SJSA1 (cell line): Measurements from ENCODE around the gene GOLGA5. TPM values are rescaled to one million over a fixed set of nuclear protein-coding genes. Genes with fewer than 3 reads are reported as not detected.
"Not testable (repeated sequence)": the region's sequence is repeated elsewhere in the genome, so short reads cannot be mapped to it uniquely, and the experiment has no call there.

Experiments
- DNase-seq, 2 experiments: peaks; one replicate each; pipeline ENCODE4 v3.0.0-alpha.2; 2015 to 2020; ENCODE audit warnings: low spot score in 2 of 2, low read depth in 1 of 2
- H3K27ac ChIP-seq: fragments of 250-450 bp; sonication (Bioruptor Pico); 2 replicates; pipeline ENCODE4 v1.5.1; 2020; ENCODE audit warnings: mild to moderate bottlenecking, moderate library complexity
- H3K27me3 ChIP-seq: fragments of 250-450 bp; sonication (Bioruptor Pico); replicated peaks from 2 replicates; pipeline ENCODE4 v1.5.1; 2020; ENCODE audit warnings: mild to moderate bottlenecking, moderate library complexity
- H3K36me3 ChIP-seq: fragments of 250-450 bp; sonication (Bioruptor Pico); 2 replicates; pipeline ENCODE4 v1.5.1; 2020; ENCODE audit warnings: mild to moderate bottlenecking
- H3K4me1 ChIP-seq: fragments of 250-450 bp; sonication (Bioruptor Pico); replicated peaks from 2 replicates; pipeline ENCODE4 v1.6.1; 2021; ENCODE audit warnings: mild to moderate bottlenecking
- H3K4me3 ChIP-seq: fragments of 250-450 bp; sonication (Bioruptor Pico); 2 replicates; pipeline ENCODE4 v1.5.1; 2020; ENCODE audit warnings: mild to moderate bottlenecking
- H3K9me3 ChIP-seq: fragments of 250-450 bp; sonication (Bioruptor Pico); replicated peaks from 2 replicates; pipeline ENCODE4 v1.5.1; 2020; ENCODE audit warnings: mild to moderate bottlenecking
- total RNA-seq: library from RNA; depleted of rRNA; stranded (reverse); fragments of >200 nt; shearing (Covaris generic); gene quantifications from 2 replicates; pipeline ENCODE4 v1.2.3, GENCODE V29; 2014

Gene GOLGA5
- total RNA-seq, 1 experiment from 2014 or later = 32.7 TPM

- H3K4me3 ChIP-seq, DNase-seq, H3K4me1 ChIP-seq, H3K27me3 ChIP-seq, H3K9me3 ChIP-seq, H3K27ac ChIP-seq: not testable (repeated sequence)
- peaks cover 47% of the 10 kb centered on the region for H3K36me3 ChIP-seq
Measured at GRCh38 chr14:92820536-92820840, 26.4 kb downstream of the GOLGA5 start.

DNA sequence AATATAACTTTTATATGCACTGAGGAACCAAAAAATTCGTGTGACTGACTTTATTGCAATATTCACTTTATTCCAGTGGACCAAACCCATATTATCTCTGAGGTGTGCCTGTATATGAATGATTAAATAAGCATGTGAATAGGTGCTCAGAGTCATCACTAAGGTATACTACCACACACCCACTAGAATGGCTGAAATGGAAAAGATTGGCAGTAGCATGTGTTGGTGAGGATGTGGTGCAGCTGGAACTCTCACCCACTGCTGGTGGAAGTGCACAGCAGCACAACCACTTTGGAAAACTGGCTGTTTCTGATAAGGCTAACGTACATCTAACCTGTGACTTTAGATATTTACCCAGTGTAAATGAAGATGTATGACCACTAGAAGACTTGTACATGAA, 36.8 kb downstream of the GOLGA5 start:
- peaks cover 56% of the 10 kb centered on the region for H3K36me3 ChIP-seq

DNA sequence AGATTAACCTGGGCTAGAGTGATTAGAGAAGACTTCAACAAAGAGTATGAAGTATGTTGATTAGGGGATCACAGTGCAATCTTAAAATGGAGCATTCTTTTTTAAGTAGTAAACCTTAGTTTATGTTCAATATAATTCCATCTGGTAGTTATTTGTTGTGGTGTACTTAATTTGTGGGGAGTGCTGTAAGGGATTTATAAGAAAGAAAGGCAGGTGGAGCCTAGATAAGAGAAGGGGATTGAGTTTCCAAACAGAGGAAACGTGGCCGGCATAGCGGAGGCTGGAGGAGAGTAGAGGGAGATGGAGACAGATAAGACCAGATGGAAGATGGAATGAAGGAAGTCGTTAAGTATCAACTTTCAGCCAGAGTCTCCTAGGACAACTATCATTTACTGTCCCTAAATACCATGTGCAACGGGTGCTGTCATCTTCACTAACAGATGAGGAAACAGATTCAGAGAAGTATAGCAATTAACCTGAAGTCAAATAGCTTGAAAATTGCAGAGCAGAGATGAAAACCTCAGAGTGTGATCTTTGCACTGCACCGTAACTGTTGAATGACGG, 38.1 kb downstream of the GOLGA5 start:
- Histone ChIP-seq H3K36me3 (peaks cover 57% of the 10 kb centered on the region), H3K9me3 (no peaks in the 10 kb centered on the region), H3K4me1 (no peaks in the 10 kb centered on the region), H3K4me3 (no peak overlapping the region), H3K27me3 (no peaks in the 10 kb centered on the region), H3K27ac (no peak overlapping the region)
- no peak for DNase-seq

More for the DNA sequence above, 36.8 kb downstream of the GOLGA5 start:
- no peak overlapping the region for H3K4me3 ChIP-seq
- no peak for DNase-seq
- no peak overlapping the region for H3K27ac ChIP-seq
- H3K9me3 ChIP-seq = no peaks in the 10 kb centered on the region
- no peaks in the 10 kb centered on the region for H3K4me1 ChIP-seq
- H3K27me3 ChIP-seq = no peaks in the 10 kb centered on the region

DNA sequence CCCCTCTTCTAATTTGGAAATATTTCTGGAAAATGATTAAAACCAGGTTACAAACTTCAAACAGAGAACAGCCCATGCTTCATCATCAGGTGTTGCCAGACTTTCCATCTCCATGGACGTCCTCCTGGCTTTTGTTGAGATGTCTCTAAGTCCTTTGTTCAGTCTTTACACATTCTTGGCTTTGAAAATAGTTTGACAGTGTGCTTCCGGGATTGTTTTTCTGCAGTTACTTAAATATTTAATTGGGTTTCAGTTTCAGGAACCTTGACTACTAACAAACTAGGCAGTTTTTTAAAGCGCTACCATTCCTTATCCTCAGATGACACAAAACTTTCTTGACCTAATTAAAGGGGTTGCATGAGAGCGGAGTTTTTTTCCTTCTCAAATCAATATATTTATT, 47.8 kb downstream of the GOLGA5 start:
- no peak for DNase-seq
- Histone ChIP-seq H3K4me3 (no peak overlapping the region), H3K36me3 (peaks cover 11% of the 10 kb centered on the region; the same call in 1 of the 2 replicates), H3K27ac (no peak overlapping the region), H3K27me3 (no peaks in the 10 kb centered on the region), H3K4me1 (no peaks in the 10 kb centered on the region), H3K9me3 (no peaks in the 10 kb centered on the region)

DNA sequence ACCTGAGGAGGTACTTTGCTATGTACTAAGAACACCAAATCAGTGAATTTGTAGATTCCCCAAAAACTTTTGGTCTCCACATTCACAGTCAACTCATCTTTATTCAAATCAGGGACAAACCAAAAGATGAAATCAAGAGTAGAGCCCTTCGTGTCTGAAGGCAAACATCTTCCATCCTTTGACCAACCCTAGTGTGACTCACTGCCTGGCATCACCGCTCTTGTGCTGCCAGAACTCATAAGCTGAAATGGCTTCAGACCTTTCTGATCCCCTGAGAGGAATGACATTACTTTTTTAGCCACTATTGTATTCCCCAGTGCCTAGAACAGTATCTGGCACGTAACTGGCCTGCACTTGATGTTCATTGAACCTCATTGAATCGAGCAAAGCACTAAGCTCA, 50.1 kb downstream of the GOLGA5 start:
- no peaks in the 10 kb centered on the region for H3K4me1 ChIP-seq
- H3K9me3 ChIP-seq = no peaks in the 10 kb centered on the region
- H3K36me3 ChIP-seq = peaks cover 3% of the 10 kb centered on the region; the same call in 1 of the 2 replicates
- no peak overlapping the region for H3K4me3 ChIP-seq
- no peak overlapping the region for H3K27ac ChIP-seq
- no peaks in the 10 kb centered on the region for H3K27me3 ChIP-seq
- DNase-seq = no peak

DNA sequence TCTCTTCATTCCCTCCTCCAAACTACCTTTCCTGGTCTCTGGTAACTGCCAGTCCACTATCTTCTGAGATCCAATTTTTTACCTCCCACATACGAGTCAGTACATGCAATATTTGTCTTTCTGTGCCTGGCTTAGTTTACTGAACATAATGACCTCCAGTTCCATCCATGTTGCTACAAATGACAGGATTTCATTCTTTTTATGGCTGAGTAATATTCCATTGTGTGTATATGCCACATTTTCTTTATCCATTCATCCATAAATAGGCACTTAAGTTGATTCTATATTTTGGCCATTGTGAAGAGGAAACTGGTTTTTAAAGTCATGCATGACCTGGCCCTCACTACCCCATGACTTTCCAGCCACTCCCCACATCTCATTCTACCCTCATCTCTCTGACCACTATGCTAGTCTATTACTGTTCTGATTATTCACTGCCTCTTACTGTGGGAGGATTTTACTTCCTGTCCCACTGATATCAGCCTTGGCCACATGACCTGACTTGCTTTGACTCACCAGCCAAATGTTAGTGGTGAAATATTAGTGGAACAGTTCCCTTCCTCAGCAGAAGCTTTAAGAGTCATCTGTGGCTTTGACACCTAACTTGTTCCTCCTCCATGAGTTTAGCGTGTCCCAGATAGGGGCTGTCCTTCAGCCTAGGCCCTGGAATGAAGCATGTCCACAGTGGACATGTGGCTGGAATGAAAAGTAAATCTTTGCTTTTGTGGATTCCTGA, 52.2 kb downstream of the GOLGA5 start:
- no peak for DNase-seq
- Histone ChIP-seq H3K36me3 (no peaks in the 10 kb centered on the region; the same call in 1 of the 2 replicates), H3K4me1 (no peaks in the 10 kb centered on the region), H3K9me3 (no peaks in the 10 kb centered on the region; the same call in 1 of the 2 replicates), H3K4me3 (no peak overlapping the region), H3K27ac (no peak overlapping the region), H3K27me3 (no peaks in the 10 kb centered on the region)

GRCh38 chr14:92847278-92847677, 53.2 kb downstream of the GOLGA5 start:
- no peaks in the 10 kb centered on the region for H3K36me3 ChIP-seq
- no peaks in the 10 kb centered on the region for H3K27me3 ChIP-seq
- no peak overlapping the region for H3K27ac ChIP-seq
- no peaks in the 10 kb centered on the region; the same call in 1 of the 2 replicates for H3K9me3 ChIP-seq
- no peaks in the 10 kb centered on the region for H3K4me1 ChIP-seq
- DNase-seq = no peak
- no peak overlapping the region for H3K4me3 ChIP-seq

GRCh38 chr14:92847749-92848148, 53.6 kb downstream of the GOLGA5 start:
- DNase-seq = no peak
- Histone ChIP-seq H3K4me1 (no peaks in the 10 kb centered on the region), H3K9me3 (no peaks in the 10 kb centered on the region; the same call in 1 of the 2 replicates)

DNA sequence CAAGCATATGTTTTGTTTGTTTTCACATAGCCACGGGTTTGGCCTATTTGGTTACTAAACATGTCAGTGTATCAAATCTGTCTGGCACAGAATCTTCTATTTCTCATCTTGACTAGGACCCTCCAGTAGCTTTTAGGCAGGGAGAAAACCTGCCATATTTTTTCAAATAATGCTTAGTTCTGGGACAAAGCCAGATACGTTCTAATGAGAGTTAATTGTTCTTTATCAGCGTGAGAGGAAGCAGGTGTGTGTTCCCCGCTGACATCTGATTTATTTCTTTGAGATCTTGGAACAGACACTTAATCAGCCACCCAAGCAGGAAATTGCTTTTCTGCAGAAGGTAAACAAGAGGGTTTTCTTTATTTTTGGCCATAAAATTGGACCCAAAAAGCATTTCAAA, 54.8 kb downstream of the GOLGA5 start:
- H3K27ac ChIP-seq = no peak overlapping the region

More at GRCh38 chr14:92847749-92848148, 53.6 kb downstream of the GOLGA5 start:
- no peak overlapping the region for H3K27ac ChIP-seq
- no peaks in the 10 kb centered on the region for H3K27me3 ChIP-seq
- H3K36me3 ChIP-seq = no peaks in the 10 kb centered on the region
- no peak overlapping the region for H3K4me3 ChIP-seq

DNA sequence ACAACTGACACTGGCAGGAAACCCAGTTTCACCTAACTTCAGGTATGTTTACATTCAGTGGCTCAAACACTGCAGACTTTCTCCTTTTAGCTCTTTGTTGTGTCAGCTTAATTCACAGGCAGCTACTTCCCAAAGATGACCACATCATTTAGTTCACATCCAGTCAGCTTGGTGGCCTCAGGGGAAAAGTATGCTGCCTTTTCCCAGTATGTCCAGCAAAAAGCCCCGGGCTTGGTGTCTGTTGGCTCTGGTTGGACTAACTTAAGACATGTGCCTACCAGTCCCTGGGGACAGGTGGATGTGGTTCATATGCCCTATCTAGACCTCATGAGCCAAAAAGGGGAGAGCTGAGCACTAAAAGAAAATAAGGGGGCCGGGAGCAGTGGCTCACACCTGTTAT, 56.4 kb downstream of the GOLGA5 start:
- Histone ChIP-seq H3K27ac (no peak overlapping the region), H3K4me3 (no peak overlapping the region), H3K27me3 (no peaks in the 10 kb centered on the region), H3K4me1 (no peaks in the 10 kb centered on the region), H3K9me3 (no peaks in the 10 kb centered on the region; the same call in 1 of the 2 replicates), H3K36me3 (no peaks in the 10 kb centered on the region)
- DNase-seq = no peak

More for the DNA sequence above, 54.8 kb downstream of the GOLGA5 start:
- Histone ChIP-seq H3K4me1 (no peaks in the 10 kb centered on the region), H3K4me3 (no peak overlapping the region), H3K9me3 (no peaks in the 10 kb centered on the region; the same call in 1 of the 2 replicates), H3K36me3 (no peaks in the 10 kb centered on the region), H3K27me3 (no peaks in the 10 kb centered on the region)
- no peak for DNase-seq

- H3K9me3 ChIP-seq, H3K27ac ChIP-seq, H3K4me1 ChIP-seq, H3K36me3 ChIP-seq, H3K27me3 ChIP-seq, DNase-seq, H3K4me3 ChIP-seq: not testable (repeated sequence)
Measured at GRCh38 chr14:92853136-92853535, 59.0 kb downstream of the GOLGA5 start.

- no peak for DNase-seq
- H3K27me3 ChIP-seq = no peaks in the 10 kb centered on the region
Measured at GRCh38 chr14:92860049-92860840, 66.1 kb downstream of the GOLGA5 start.

GRCh38 chr14:92861856-92862745, 68.0 kb downstream of the GOLGA5 start:
- Histone ChIP-seq H3K4me3 (no peak overlapping the region), H3K4me1 (no peaks in the 10 kb centered on the region), H3K36me3 (no peaks in the 10 kb centered on the region), H3K9me3 (peaks cover 6% of the 10 kb centered on the region), H3K27ac (no peak overlapping the region), H3K27me3 (no peaks in the 10 kb centered on the region)
- DNase-seq = no peak

More at GRCh38 chr14:92860049-92860840, 66.1 kb downstream of the GOLGA5 start:
- Histone ChIP-seq H3K36me3 (no peaks in the 10 kb centered on the region), H3K4me3 (no peak overlapping the region), H3K9me3 (no peaks in the 10 kb centered on the region), H3K4me1 (no peaks in the 10 kb centered on the region), H3K27ac (no peak overlapping the region)
